ENCODE data around the gene ZNF215. TPM values are rescaled to one million over a fixed set of nuclear protein-coding genes. Genes with fewer than 3 reads are reported as not detected.

The ZNF215 gene
- total and polyA plus RNA-seq, 2 of the 4 experiments (the other 2 are of a cell fraction) = 3.4 to 7.7 TPM

DNA sequence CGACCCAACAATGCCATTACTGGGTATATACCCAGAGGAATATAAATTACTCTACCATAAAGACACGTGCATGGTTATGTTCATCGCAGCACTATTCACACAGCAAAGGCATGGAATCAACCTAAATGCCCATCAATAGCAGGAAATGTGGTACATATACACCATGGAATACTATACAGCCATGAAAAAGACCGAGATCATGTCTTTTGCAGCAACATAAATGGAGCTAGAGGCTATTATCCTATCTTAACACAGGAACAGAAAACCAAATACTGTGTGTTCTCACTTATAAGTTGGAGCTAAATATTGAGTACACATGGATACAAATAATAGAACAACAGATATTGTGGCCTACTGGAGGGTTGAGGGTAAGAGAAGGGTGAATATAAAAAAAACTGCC, 37.4 kb upstream of the ZNF215 start:
- Histone ChIP-seq H3K9me3 (ENCODE audit: control insufficient read depth, insufficient read depth, low read length) (no peaks in the 10 kb centered on the region), H4K5ac (ENCODE audit: low read depth, low read length) (no peak overlapping the region), H3K9me1 (ENCODE audit: insufficient read depth, low read length) (no peaks in the 10 kb centered on the region), H3K4ac (ENCODE audit: low read depth, low read length) (no peak overlapping the region), H3K4me1 (ENCODE audit: control insufficient read depth, insufficient read depth, low read length) (no peaks in the 10 kb centered on the region), H3K56ac (ENCODE audit: extremely low read depth, insufficient read depth, low read length) (no peak overlapping the region), H3K23ac (ENCODE audit: low read depth, low read length) (no peak overlapping the region), H3K36me3 (ENCODE audit: control insufficient read depth, insufficient read depth, low read length) (no peaks in the 10 kb centered on the region), H3K79me1 (ENCODE audit: low read depth in 1 of 2, low read length in 2 of 2) (no peaks in the 10 kb centered on the region), H3K9ac (ENCODE audit: low read depth, low read length) (no peak overlapping the region), H2BK20ac (ENCODE audit: low read depth, low read length) (no peak overlapping the region), H2BK15ac (ENCODE audit: low read depth, low read length) (no peak overlapping the region), H3K14ac (replicated peaks; ENCODE audit: low read depth, low read length) (no peak overlapping the region), H4K20me1 (ENCODE audit: insufficient read depth, low read length) (no peaks in the 10 kb centered on the region), H3K18ac (ENCODE audit: low read depth, low read length) (no peak overlapping the region), H3K4me3 (ENCODE audit: insufficient read depth, low read depth, low read length) (no peak overlapping the region), H4K91ac (ENCODE audit: insufficient read depth, low read depth, low read length) (no peak overlapping the region), H2AK5ac (ENCODE audit: low read depth, low read length) (no peak overlapping the region), H2BK5ac (ENCODE audit: low read depth, low read length, poor library complexity, severe bottlenecking) (no peak overlapping the region), H3K27me3 (ENCODE audit: control insufficient read depth, insufficient read depth, low read length) (no peaks in the 10 kb centered on the region), H2AK9ac (replicated peaks; ENCODE audit: low read depth, low read length, poor library complexity) (no peak overlapping the region), H2AFZ (replicated peaks; ENCODE audit: low read length, poor library complexity) (no peak overlapping the region), H3K4me2 (ENCODE audit: low read depth, low read length) (no peak overlapping the region), H4K8ac (ENCODE audit: low read depth in 2 of 2, low read length in 2 of 2) (no peak overlapping the region), H3K27ac (ENCODE audit: insufficient read depth, low read length) (no peak overlapping the region), H2BK120ac (ENCODE audit: low read depth, low read length) (no peak overlapping the region)
- BruUV-seq (replicated peaks) = no TSS peak
- no peak for ATAC-seq (ENCODE audit: low read depth)
- dilution Hi-C loops (cut with HindIII; ENCODE audit: low sequenced_read_pairs, unreplicated experiment) = no loop called here
- WGBS, 2 experiments (ENCODE audit: extremely low coverage in 2 of 2, insufficient read length in 1 of 2) = no CpG with 5 or more reads among the region's 4 CpGs
- POLR2A ChIA-PET (ENCODE audit: unreplicated experiment) = no interaction called here
- intact Hi-C loops (cut with micrococcal nuclease) = no loop called here
- no peak for DNase-seq
- in situ Hi-C loops (cut with MboI; ENCODE audit: low sequenced_read_pairs) = no loop called here
- TF ChIP-seq, protein P1, sequence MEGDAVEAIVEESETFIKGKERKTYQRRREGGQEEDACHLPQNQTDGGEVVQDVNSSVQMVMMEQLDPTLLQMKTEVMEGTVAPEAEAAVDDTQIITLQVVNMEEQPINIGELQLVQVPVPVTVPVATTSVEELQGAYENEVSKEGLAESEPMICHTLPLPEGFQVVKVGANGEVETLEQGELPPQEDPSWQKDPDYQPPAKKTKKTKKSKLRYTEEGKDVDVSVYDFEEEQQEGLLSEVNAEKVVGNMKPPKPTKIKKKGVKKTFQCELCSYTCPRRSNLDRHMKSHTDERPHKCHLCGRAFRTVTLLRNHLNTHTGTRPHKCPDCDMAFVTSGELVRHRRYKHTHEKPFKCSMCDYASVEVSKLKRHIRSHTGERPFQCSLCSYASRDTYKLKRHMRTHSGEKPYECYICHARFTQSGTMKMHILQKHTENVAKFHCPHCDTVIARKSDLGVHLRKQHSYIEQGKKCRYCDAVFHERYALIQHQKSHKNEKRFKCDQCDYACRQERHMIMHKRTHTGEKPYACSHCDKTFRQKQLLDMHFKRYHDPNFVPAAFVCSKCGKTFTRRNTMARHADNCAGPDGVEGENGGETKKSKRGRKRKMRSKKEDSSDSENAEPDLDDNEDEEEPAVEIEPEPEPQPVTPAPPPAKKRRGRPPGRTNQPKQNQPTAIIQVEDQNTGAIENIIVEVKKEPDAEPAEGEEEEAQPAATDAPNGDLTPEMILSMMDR (conservative IDR thresholded peaks at IDR 0.05; ENCODE audit: low read depth, low read length) = no peak
- no peak for TF ChIP-seq RFX5 (IDR thresholded peaks at IDR 0.05; ENCODE audit: low read depth, low read length)
- TF ChIP-seq CEBPB (IDR thresholded peaks at IDR 0.05; ENCODE audit: low read depth, low read length) = no peak
- no peak for TF ChIP-seq MAFK (IDR thresholded peaks at IDR 0.05; ENCODE audit: low read depth, low read length)
- no peak for TF ChIP-seq FOS (IDR thresholded peaks at IDR 0.05; ENCODE audit: low read depth, low read length)
- no peak for TF ChIP-seq POLR2A (IDR thresholded peaks at IDR 0.05; ENCODE audit: low read depth, low read length)
- no peak for TF ChIP-seq MXI1 (IDR thresholded peaks at IDR 0.05; ENCODE audit: borderline replicate concordance, low read depth, low read length)
- TF ChIP-seq MAZ (IDR thresholded peaks at IDR 0.05; ENCODE audit: borderline replicate concordance, low read depth, low read length) = no peak
- TF ChIP-seq RAD21 (IDR thresholded peaks at IDR 0.05; ENCODE audit: low read length) = no peak
- TF ChIP-seq CHD1 (IDR thresholded peaks at IDR 0.05; ENCODE audit: low read depth, low read length) = no peak
- TF ChIP-seq, protein P2, sequence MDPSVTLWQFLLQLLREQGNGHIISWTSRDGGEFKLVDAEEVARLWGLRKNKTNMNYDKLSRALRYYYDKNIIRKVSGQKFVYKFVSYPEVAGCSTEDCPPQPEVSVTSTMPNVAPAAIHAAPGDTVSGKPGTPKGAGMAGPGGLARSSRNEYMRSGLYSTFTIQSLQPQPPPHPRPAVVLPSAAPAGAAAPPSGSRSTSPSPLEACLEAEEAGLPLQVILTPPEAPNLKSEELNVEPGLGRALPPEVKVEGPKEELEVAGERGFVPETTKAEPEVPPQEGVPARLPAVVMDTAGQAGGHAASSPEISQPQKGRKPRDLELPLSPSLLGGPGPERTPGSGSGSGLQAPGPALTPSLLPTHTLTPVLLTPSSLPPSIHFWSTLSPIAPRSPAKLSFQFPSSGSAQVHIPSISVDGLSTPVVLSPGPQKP (IDR thresholded peaks at IDR 0.05; ENCODE audit: borderline replicate concordance, low read depth, low read length) = no peak
- TF ChIP-seq BHLHE40 (IDR thresholded peaks at IDR 0.05; ENCODE audit: low read depth, low read length) = no peak
- TF ChIP-seq, protein P3, sequence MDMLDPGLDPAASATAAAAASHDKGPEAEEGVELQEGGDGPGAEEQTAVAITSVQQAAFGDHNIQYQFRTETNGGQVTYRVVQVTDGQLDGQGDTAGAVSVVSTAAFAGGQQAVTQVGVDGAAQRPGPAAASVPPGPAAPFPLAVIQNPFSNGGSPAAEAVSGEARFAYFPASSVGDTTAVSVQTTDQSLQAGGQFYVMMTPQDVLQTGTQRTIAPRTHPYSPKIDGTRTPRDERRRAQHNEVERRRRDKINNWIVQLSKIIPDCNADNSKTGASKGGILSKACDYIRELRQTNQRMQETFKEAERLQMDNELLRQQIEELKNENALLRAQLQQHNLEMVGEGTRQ (IDR thresholded peaks at IDR 0.05; ENCODE audit: low read depth, low read length) = no peak
- TF ChIP-seq RCOR1 (IDR thresholded peaks at IDR 0.05; ENCODE audit: insufficient replicate concordance, low read length) = no peak
- TF ChIP-seq NFE2L2 (IDR thresholded peaks at IDR 0.05; ENCODE audit: low read depth, low read length) = no peak
- no peak for TF ChIP-seq SMC3 (IDR thresholded peaks at IDR 0.05; ENCODE audit: low read depth, low read length)
- CTCF ChIA-PET = no interaction called here

Measured in IMR-90 (cell line).